Esophagus squamous epithelium (tissue), 4 donors: ENCODE data around the gene CD46.

Source experiments
- CTCF ChIP-seq, 6 experiments: fragments of 450-650 bp in 4 of 6; fragments of 200-600 bp in 2 of 6; sonication (generic) in 2 of 6; IDR thresholded peaks; one replicate each; pipeline ENCODE4 v1.5.1; 2016 to 2019; ENCODE audit warnings: antibody characterized with exemption in 6 of 6, mild to moderate bottlenecking in 4 of 6, moderate library complexity in 4 of 6
- POLR2A ChIP-seq, 4 donors: fragments of 450-650 bp; IDR thresholded peaks; one replicate each; pipeline ENCODE4 v1.6.1; 2017; ENCODE audit warnings: antibody characterized with exemption in 4 of 4, mild to moderate bottlenecking in 4 of 4, moderate library complexity in 3 of 4

- TF ChIP-seq CTCF (IDR thresholded peaks at IDR 0.05) (no peak), POLR2A (IDR thresholded peaks at IDR 0.05) (no peak)
Observed at GRCh38 chr1:207742850-207743555, 8.9 kb upstream of the CD46 start.
